HG02798 (cell line): ENCODE measurements around the gene AZIN2.
"Not testable (repeated sequence)": the region's sequence is repeated elsewhere in the genome, so short reads cannot be mapped to it uniquely, and the experiment has no call there.

Experiments used
- ATAC-seq: cut with Tn5 transposase; IDR thresholded peaks from one replicate; pipeline ENCODE4 v1.9.1; 2021; ENCODE audit warnings: mild to moderate bottlenecking; ENCODE audit not compliant: unreplicated experiment, poor library complexity

Gene AZIN2

GRCh38 chr1:33056426-33056825 is 24.5 kb upstream of the AZIN2 start:
- no peak for ATAC-seq

GRCh38 chr1:33057095-33057494 is 23.9 kb upstream of the AZIN2 start:
- ATAC-seq, result no peak

- ATAC-seq, result no peak
Observed at GRCh38 chr1:33060579-33061083, 20.3 kb upstream of the AZIN2 start.

DNA sequence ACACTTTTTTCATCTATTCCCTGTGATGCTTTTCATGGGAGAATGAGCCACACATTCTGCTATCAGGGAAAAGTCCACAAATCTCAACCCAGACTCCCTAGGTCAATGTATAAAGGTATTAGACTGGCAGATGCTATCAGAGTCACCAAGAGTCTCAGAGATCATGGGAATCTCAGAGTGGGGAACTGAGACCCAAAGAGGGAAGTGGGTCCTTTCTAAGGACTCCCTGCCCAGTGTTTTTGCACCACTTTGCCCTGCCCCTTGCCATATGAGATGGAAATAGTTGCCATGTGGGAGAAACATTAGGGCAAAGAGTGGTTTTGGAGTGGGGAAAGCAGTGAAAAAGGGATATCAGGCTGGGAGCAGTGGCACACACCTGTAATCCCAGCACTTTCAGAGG is 19.1 kb upstream of the AZIN2 start:
- no peak for ATAC-seq

DNA sequence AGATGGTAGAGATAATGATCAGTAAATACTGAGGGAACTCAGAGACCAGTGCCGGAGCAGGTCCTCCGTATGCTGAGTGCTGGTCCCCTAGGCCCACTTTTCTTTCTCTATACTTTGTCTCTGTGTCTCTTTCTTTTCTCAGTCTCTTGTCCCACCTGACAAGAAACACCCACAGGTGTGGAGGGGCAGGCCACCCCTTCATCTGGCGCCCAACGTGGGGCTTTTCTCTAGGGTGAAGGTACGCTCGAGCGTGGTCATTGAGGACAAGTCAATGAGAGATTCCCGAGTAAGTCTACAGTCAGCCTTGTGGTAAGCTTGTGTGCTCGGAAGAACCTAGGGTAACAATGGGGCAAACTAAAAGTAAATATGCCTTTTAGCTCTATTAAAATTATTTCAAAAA is 16.7 kb upstream of the AZIN2 start:
- not testable (repeated sequence) for ATAC-seq

DNA sequence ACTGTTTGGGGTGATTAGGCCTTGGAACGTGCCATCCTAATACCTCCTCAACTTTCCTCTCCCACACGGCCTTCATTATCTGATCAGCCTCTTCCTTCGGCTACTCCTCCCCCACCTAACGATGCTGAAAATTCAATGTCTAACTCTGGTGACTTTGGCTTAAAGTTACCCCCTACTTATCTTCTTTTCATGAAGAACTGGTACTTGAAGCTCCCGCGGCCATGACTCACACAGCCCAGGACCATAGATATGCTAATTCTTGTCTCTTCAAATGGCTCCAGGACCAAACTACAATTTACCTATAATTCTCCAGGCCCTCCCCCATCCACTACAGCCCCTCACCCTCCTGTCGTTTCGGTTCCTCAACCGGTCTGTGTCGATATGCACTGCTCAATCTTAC is 15.7 kb upstream of the AZIN2 start:
- ATAC-seq, result no peak

GRCh38 chr1:33066477-33066876 is 14.5 kb upstream of the AZIN2 start:
- ATAC-seq, result not testable (repeated sequence)

DNA sequence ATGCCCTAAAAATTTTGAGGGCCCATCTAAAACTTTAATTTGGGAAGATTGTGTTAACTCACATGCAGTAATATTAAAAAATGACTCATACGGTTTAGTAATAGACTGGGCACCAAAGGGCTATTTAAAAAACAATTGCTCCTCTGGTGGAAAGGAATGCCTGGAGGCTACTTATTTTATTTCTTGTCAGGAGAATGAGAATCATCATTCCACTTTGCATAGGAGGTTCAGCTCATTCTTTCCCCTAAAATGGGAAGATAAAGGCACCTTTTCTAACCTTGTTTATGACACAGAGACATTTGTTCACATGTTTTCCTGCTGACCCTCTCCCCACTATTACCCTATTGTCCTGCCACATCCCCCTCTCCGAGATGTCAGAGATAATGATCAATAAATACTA is 12.8 kb upstream of the AZIN2 start:
- not testable (repeated sequence) for ATAC-seq

- ATAC-seq, result no peak
Observed at GRCh38 chr1:33070628-33071027, 10.3 kb upstream of the AZIN2 start.

- ATAC-seq, result no peak
Observed at GRCh38 chr1:33072707-33073106, 8.2 kb upstream of the AZIN2 start.

DNA sequence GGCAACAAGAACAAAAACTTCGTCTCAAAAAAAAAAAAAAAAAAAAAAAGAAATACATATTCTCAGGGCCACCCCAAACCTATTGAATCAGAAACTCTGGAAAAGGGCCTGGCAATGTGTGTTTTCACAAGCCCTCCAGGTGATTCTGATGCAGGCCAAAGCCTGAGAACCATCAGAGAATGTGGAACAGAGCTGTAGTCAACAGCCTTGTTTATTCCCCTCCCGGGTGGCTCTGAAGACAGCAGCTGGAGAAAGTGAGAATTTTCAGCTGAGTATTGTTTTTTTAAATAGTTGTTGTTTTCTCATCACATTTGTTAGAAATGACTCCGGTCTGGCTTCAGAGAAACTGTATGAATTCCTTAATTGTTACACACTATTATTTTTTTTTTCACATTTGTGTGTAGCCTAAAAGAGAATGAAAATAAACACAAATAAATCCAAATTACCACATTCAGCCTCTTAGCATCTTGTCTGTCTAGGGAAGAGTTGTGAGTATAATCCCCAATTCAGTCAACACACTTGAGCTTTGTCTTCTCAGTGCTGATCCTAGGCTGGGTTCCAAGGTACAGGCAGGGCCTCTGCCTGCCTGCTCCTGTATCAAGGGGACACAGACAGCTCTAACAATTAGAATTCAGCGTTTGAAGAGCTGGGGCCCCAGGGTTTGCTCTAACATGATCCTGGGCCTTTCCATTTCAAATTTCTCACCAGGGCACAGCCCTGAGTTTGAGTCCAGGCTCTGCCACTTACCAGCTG is 6.6 kb upstream of the AZIN2 start:
- ATAC-seq, result no peak

DNA sequence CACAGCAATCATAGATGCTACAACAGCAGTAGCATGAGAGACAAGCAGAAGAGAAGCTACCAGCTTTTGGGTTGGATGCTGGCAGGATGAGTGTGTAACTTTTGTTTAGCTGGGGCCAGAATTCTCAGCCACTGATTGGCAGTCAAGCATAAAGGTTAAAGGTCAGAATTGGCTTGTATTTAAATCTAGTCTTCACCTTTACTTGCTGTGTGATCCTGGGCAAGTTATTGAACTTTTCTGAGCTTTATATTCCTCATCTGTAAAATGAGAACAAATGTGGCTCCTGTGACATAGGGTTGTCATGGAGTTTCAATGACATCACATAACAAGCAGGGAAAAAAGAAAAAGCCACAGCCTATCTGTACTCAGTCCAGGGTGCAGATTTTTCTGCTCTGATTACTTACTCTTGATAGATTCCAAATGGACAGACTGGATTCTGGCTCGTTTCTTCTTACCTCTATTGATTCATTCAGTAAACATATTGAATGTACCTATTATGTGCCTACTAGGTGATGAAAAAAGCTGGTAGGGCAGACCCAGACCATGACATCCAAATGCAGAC is 2.8 kb upstream of the AZIN2 start:
- ATAC-seq, result no peak

DNA sequence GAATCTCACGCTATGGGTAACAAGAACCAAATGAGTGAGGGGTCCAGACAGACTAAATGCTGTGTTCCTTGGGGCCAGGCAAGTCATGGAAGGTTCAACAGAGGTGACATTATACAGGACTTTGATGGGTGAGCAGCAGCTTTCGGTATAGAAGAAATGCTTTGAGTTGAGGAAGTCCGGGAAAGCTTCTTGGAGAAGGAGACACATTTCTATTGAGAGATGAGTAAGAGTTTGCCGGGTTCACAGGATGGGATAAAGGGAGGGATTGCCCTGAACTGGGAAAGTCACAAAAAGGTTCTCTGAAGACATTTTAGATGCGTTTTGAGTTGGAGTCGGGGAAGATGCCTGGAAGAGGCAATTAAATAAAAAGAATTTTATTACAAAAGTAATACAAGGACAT is 580 bp upstream of the AZIN2 start:
- ATAC-seq, result no peak

DNA sequence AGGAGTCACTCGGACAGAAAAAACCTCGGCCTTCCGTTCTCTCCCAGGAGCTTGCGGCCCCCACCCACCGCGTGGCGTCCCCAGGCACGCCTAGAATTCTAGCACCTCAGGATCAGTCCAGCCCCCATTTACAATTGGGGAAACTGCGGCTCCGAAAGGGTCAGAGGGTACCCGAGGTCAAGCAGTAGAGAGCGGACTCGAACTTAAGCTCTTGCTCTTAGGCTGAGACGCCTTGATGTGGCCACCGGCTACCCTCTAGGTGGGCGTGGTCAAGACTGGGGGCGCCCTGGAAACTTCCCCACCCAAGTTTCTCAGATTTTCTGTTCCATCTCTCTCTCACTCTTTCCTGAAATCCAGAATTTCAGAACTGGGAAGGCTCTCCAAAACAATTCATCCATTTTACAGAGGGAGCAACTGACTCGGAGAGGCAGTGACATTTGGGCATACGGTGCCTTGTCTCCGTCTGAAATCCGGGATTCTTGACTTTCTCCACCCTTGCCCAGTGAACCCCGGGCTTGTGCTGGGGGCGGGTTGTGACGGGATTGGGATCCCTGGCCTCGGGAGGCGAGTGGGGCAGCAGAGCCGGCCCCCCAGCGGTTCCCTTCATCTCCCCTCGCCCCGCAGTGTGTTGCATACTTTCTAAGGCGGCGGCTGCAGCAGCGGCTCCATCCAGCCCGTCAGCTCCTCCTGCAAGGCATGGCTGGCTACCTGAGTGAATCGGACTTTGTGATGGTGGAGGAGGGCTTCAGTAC is 777 bp downstream of the AZIN2 start:
- ATAC-seq, result no peak

DNA sequence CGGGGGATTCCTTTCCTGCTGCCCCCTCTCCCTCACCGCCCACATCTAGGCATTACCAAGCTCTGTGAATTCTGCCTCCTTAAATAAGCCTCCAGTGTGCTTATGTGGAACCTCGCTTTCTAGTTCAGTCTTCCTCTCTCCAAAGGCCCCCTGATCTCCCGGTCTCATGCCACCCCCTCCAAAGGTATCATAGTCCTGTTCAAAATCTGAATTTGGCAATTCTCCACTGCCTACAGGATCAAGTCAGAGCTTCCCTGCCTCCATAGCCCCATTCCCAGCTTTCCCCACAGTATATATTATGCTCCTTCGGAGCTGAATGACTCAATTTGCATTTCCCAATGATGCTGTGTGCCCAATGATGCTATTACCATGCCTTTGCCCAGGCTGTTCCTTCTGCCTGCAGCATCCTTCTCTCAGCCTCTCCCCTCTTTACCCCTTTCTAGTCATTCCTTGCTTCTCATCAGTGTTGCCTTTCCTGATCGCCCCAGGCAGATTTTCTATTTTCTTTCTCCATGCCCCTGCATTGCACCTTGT is 1.7 kb downstream of the AZIN2 start:
- ATAC-seq, result no peak

DNA sequence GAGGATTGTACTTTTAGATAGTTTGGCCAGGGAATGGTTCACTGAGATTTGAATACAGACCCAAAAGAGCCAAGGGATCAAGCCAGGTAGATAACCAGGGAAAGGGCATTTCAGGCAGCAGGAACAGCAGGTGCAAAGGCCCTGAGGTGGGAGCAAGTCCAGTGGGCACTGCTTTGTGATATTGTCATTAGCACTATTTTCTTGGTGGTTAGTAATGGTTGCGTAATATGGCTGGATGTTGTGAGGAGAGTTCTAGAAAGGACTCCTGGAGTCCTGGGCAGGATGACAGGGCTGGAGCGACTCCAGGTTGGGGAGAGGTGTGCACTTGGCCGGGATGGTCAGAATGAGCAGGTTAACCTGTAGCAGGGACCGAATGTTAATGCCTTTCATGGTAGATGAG is 4.4 kb downstream of the AZIN2 start:
- no peak for ATAC-seq

DNA sequence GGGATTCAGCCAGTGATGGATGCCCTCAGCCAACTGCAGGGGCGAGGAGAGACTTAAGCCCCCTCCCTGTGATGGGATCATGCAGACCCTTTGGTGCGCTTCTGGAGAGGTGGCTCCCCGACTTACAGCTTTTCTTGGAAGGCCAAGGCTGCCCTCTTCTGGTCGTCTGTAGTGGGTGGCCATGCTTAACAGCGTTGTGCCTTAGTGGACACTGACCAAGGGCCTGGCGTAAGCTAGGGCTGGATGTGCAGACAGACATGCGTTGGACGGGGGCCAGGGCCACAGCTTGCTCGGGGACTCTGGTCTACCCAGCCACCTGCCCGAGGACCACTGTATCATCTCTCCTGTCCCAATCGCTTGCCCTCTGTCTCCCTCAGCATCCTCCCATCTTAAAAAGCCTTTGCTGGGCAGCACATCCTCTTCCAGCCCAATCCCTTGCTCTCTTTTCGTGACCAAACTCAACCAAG is 5.5 kb downstream of the AZIN2 start:
- ATAC-seq, result no peak

- ATAC-seq, result no peak
Observed at GRCh38 chr1:33087677-33088076, 6.7 kb downstream of the AZIN2 start.

GRCh38 chr1:33088119-33088906 is 7.4 kb downstream of the AZIN2 start:
- no peak for ATAC-seq

DNA sequence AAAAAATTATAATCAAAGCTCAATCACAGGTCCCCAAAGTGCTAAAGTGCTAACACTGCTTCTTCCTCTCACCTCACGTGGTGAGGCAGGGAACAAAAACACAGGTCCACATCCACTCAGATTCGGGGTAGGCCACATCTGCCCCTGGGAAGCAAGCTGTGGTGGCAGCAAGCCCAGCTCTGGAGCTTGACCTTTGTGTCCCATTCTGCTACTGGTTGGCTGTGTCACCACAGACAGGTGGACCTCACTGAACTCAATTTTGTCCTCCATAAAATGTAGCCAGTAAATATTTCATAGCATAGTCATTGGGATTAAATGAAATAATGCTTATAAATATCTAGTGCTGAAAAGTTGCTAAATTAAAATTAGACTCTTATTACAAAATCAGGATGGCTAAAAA is 8.5 kb downstream of the AZIN2 start:
- ATAC-seq, result no peak
